HG02852 (cell line): Measurements from ENCODE around the gene ZNF830.
"Not testable (repeated sequence)": the region's sequence is repeated elsewhere in the genome, so short reads cannot be mapped to it uniquely, and the experiment has no call there.

Source experiments
- ATAC-seq: cut with Tn5 transposase; IDR thresholded peaks from one replicate; pipeline ENCODE4 v1.9.1; 2021; ENCODE audit warnings: mild to moderate bottlenecking, moderate library complexity; ENCODE audit not compliant: unreplicated experiment

The ZNF830 gene

GRCh38 chr17:34990921-34991365, 29.6 kb downstream of the ZNF830 start:
- no peak for ATAC-seq

GRCh38 chr17:34991606-34992005, 30.3 kb downstream of the ZNF830 start:
- ATAC-seq: no peak

- ATAC-seq: no peak
Measured at GRCh38 chr17:34993031-34993430, 31.7 kb downstream of the ZNF830 start.

- no peak for ATAC-seq
Measured at GRCh38 chr17:34996422-34997285, 35.3 kb downstream of the ZNF830 start.

GRCh38 chr17:34997355-34997862, 36.1 kb downstream of the ZNF830 start:
- ATAC-seq: no peak

- ATAC-seq: no peak
Measured at GRCh38 chr17:34998205-34998604, 36.9 kb downstream of the ZNF830 start.

GRCh38 chr17:34999456-34999855, 38.1 kb downstream of the ZNF830 start:
- ATAC-seq: no peak

GRCh38 chr17:35000965-35001364, 39.6 kb downstream of the ZNF830 start:
- not testable (repeated sequence) for ATAC-seq

- ATAC-seq: no peak
Measured at GRCh38 chr17:35001549-35001948, 40.2 kb downstream of the ZNF830 start.

- no peak for ATAC-seq
Measured at GRCh38 chr17:35002876-35003551, 41.7 kb downstream of the ZNF830 start.

GRCh38 chr17:35003778-35004177, 42.4 kb downstream of the ZNF830 start:
- ATAC-seq: no peak

GRCh38 chr17:35006345-35006744, 45.0 kb downstream of the ZNF830 start:
- ATAC-seq: no peak

- no peak for ATAC-seq
Measured at GRCh38 chr17:35006961-35007360, 45.6 kb downstream of the ZNF830 start.

GRCh38 chr17:35010093-35010492, 48.8 kb downstream of the ZNF830 start:
- no peak for ATAC-seq

GRCh38 chr17:35011671-35012216, 50.4 kb downstream of the ZNF830 start:
- ATAC-seq: no peak
